ENCODE measurements around the gene SLC25A21. TPM values are rescaled to one million over a fixed set of nuclear protein-coding genes. Genes with fewer than 3 reads are reported as not detected.

Gene SLC25A21
- total RNA-seq, 1 donor: 1.3 TPM

GRCh38 chr14:36675581-36675980 lies 496.8 kb downstream of the SLC25A21 start:
- TF ChIP-seq CTCF (IDR thresholded peaks at IDR 0.05; ENCODE audit: insufficient read depth, low read depth, low read length): no peak
- no peak for DNase-seq (ENCODE audit: low read depth)

GRCh38 chr14:36674659-36675058 lies 497.7 kb downstream of the SLC25A21 start:
- no peak for TF ChIP-seq CTCF (IDR thresholded peaks at IDR 0.05; ENCODE audit: insufficient read depth, low read depth, low read length)
- H3K4me3 ChIP-seq (ENCODE audit: low read depth, low read length): no peak overlapping the region
- DNase-seq (ENCODE audit: low read depth): no peak

More at GRCh38 chr14:36675581-36675980, 496.8 kb downstream of the SLC25A21 start:
- no peak overlapping the region for H3K4me3 ChIP-seq (ENCODE audit: low read depth, low read length)

- DNase-seq (ENCODE audit: low read depth): no peak
- no peak overlapping the region for H3K4me3 ChIP-seq (ENCODE audit: low read depth, low read length)
- no peak for TF ChIP-seq CTCF (IDR thresholded peaks at IDR 0.05; ENCODE audit: insufficient read depth, low read depth, low read length)
Measured at GRCh38 chr14:36672095-36672494, 500.3 kb downstream of the SLC25A21 start.

GRCh38 chr14:36671149-36671548 lies 501.3 kb downstream of the SLC25A21 start:
- no peak for TF ChIP-seq CTCF (IDR thresholded peaks at IDR 0.05; ENCODE audit: insufficient read depth, low read depth, low read length)
- DNase-seq (ENCODE audit: low read depth): no peak
- H3K4me3 ChIP-seq (ENCODE audit: low read depth, low read length): no peak overlapping the region

- no peak overlapping the region for H3K4me3 ChIP-seq (ENCODE audit: low read depth, low read length)
- no peak for TF ChIP-seq CTCF (IDR thresholded peaks at IDR 0.05; ENCODE audit: insufficient read depth, low read depth, low read length)
- no peak for DNase-seq (ENCODE audit: low read depth)
Measured at GRCh38 chr14:36667679-36668078, 504.7 kb downstream of the SLC25A21 start.

- DNase-seq (ENCODE audit: low read depth): no peak
- TF ChIP-seq CTCF (IDR thresholded peaks at IDR 0.05; ENCODE audit: insufficient read depth, low read depth, low read length): no peak
Measured at GRCh38 chr14:36666416-36667206, 505.8 kb downstream of the SLC25A21 start.

More at GRCh38 chr14:36666416-36667206, 505.8 kb downstream of the SLC25A21 start:
- no peak overlapping the region for H3K4me3 ChIP-seq (ENCODE audit: low read depth, low read length)

Data from fibroblast of villous mesenchyme (primary cell).